Aorta (tissue), 5 donors: ENCODE measurements around the gene UPF3A. TPM values are rescaled to one million over a fixed set of nuclear protein-coding genes. Genes with fewer than 3 reads are reported as not detected.
"Not testable (repeated sequence)": the region's sequence is repeated elsewhere in the genome, so short reads cannot be mapped to it uniquely, and the experiment has no call there.

Source experiments
- ATAC-seq: fragments of 200-7000 bp; cut with Tn5 transposase; one replicate; pipeline ENCODE4 v1.9.1; 2022; ENCODE audit warnings: moderate library complexity; ENCODE audit not compliant: low FRiP score
- DNase-seq, 2 donors: peaks; one replicate each; pipeline ENCODE4 v3.0.0-alpha.2; 2020
- H3K27ac ChIP-seq, 2 donors: one replicate each; pipeline ENCODE4 v1.5.1; 2013; ENCODE audit warnings: low read length in 2 of 2, mild to moderate bottlenecking in 2 of 2, moderate library complexity in 2 of 2, control low read depth in 1 of 2, inconsistent platforms in 1 of 2, low read depth in 1 of 2
- H3K27me3 ChIP-seq, 2 donors: one replicate each; pipeline ENCODE4 v1.6.1; 2013; ENCODE audit warnings: control low read depth in 1 of 2, low read length in 1 of 2, mild to moderate bottlenecking in 1 of 2, moderate library complexity in 1 of 2; ENCODE audit not compliant: insufficient read depth in 2 of 2, control insufficient read depth in 1 of 2
- H3K36me3 ChIP-seq, 2 donors: one replicate each; pipeline ENCODE4 v1.6.1; 2013; ENCODE audit warnings: control low read depth in 1 of 2, low read length in 1 of 2, mild to moderate bottlenecking in 1 of 2; ENCODE audit not compliant: insufficient read depth in 2 of 2, control insufficient read depth in 1 of 2
- H3K4me1 ChIP-seq, 2 donors: one replicate each; pipeline ENCODE4 v1.6.1; 2013; ENCODE audit warnings: low read length in 2 of 2, control low read depth in 1 of 2, mild to moderate bottlenecking in 1 of 2, moderate library complexity in 1 of 2; ENCODE audit not compliant: insufficient read depth in 2 of 2, control insufficient read depth in 1 of 2
- H3K4me3 ChIP-seq, 2 donors: one replicate each; pipeline ENCODE4 v1.5.1; 2013; ENCODE audit warnings: low read length in 2 of 2, control low read depth in 1 of 2, mild to moderate bottlenecking in 1 of 2
- H3K9me3 ChIP-seq: one replicate; pipeline ENCODE4 v1.6.1; 2013; ENCODE audit warnings: mild to moderate bottlenecking, low read length; ENCODE audit not compliant: control insufficient read depth
- WGBS, 2 donors: extraction: QIAGEN DNeasy Blood & Tissue Kit; methylation state at CpG; one replicate each; pipeline ENCODE4 v1.1.7; 2013; 5-methylcytosine and 5-hydroxymethylcytosine counted together
- intact Hi-C, 2 donors: fragments of 100-400 bp; cut with DNase I; formaldehyde crosslinking; loops; one replicate each; pipeline versions ENCODE4 v1.14.2 to v1.15.0; 2022
- polyA plus RNA-seq, 2 donors: library from polyadenylated mRNA; stranded (reverse); fragments of 200-250 nt; gene quantifications; one replicate each; pipeline ENCODE4 v1.2.3, GENCODE V29; 2013
- total RNA-seq, 2 donors: library from RNA; stranded (reverse); fragmentation: NEBNext Ultra II Directional; extraction: Animal tissue kit (Norgen Biotek cat#: 25700); gene quantifications; one replicate each; pipeline ENCODE4 v1.2.1, GENCODE V29; 2021
- donor health status: healthy with polysubstance abuse.
- donor health status: Bipolar disorder and iron deficiency.
- donor health status: DM: no; HTN: no; CAD: no.
- donor health status: DM: no; HTN: no; CAD: no.
- donor health status: DM: yes; HTN: yes; CAD: no.

Gene UPF3A
- total and polyA plus RNA-seq, 4 donors: 40.5 to 110 (median 59.3) TPM

- Histone ChIP-seq H3K27ac (no peak overlapping the region), H3K9me3 (no peaks in the 10 kb centered on the region), H3K36me3 (peaks cover 7 to 23% of the 10 kb centered on the region in 2 donors), H3K4me3 (no peak overlapping the region), H3K27me3 (no peaks in the 10 kb centered on the region), H3K4me1 (no peaks in the 10 kb centered on the region)
- WGBS, 2 donors: 92 to 95% methylated on average over 1 of the region's 1 CpG
- ATAC-seq (no peak), DNase-seq (no peak)
- intact Hi-C loops: no loop called here
Measured at GRCh38 chr13:114328595-114328994, 47.2 kb downstream of the UPF3A start.

DNA sequence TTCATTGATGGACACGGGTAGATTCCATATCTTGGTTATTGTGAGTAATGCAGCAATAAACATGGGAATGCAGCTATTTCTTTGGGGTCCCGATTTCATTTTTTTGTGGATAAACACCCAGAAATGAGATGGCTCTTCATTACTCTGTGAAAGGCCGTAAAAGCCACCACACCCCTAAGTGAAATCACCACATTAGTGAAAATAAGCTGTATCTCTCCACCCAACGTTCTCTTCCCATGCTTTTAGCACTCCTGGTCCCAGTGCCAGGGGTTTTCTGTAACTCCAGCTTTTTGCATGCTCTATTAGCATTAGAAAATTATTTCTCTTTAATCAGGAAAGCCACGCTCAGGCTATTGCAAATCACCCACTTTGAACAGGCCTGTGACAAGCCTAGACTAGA lies 48.7 kb downstream of the UPF3A start:
- ATAC-seq (no peak), DNase-seq (no peak)
- WGBS, 2 donors: 88 to 91% methylated on average over 5 of the region's 5 CpGs
- intact Hi-C loops: no loop called here
- Histone ChIP-seq H3K4me3 (no peak overlapping the region), H3K4me1 (no peaks in the 10 kb centered on the region), H3K36me3 (peaks cover 0 to 11% of the 10 kb centered on the region in 2 donors), H3K27me3 (no peaks in the 10 kb centered on the region), H3K27ac (no peak overlapping the region), H3K9me3 (no peaks in the 10 kb centered on the region)

- intact Hi-C loops, H3K9me3 ChIP-seq, DNase-seq, H3K27me3 ChIP-seq, H3K4me1 ChIP-seq, H3K27ac ChIP-seq, H3K4me3 ChIP-seq, H3K36me3 ChIP-seq, ATAC-seq: not testable (repeated sequence)
- WGBS, 2 donors: 66 to 77% methylated on average over 3 of the region's 3 CpGs
Measured at GRCh38 chr13:114333881-114334280, 52.5 kb downstream of the UPF3A start.

GRCh38 chr13:114334305-114335053 lies 53.1 kb downstream of the UPF3A start:
- ATAC-seq: no peak
- H3K27ac ChIP-seq: no peak overlapping the region
- 66 to 68% methylated on average over 5 of the region's 5 CpGs for WGBS, 2 donors
- DNase-seq: no peak
- intact Hi-C loops: no loop called here
- H3K4me3 ChIP-seq: no peak overlapping the region
- H3K9me3 ChIP-seq: no peaks in the 10 kb centered on the region
- H3K4me1 ChIP-seq: no peaks in the 10 kb centered on the region
- H3K36me3 ChIP-seq: peaks cover 0 to 2% of the 10 kb centered on the region in 2 donors
- no peaks in the 10 kb centered on the region for H3K27me3 ChIP-seq

- H3K9me3 ChIP-seq, H3K27me3 ChIP-seq, H3K4me1 ChIP-seq, DNase-seq, H3K27ac ChIP-seq, H3K36me3 ChIP-seq, H3K4me3 ChIP-seq, ATAC-seq, intact Hi-C loops: not testable (repeated sequence)
- WGBS, 2 donors: 71 to 72% methylated on average over 1 of the region's 1 CpG
Measured at GRCh38 chr13:114336457-114336856, 55.1 kb downstream of the UPF3A start.

DNA sequence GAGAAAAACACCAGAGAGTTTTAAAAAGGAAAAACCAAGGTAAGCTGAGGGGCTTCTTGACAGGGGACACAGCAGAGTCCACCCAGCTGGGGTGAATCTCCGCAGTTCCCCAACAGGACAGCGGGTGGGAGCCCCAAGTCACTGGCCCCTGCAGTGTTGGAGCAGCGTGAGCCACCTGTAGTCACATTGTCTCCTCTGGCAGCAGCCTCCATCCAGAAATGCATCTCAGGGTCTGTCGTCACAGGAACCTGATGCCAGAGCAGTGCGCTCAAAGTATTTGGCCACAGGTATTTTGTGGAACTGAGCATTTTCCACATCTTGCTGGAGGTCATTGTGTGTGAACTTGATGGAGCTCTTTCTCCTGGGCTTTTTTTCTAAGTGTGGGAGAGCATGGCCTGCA lies 57.6 kb downstream of the UPF3A start:
- Histone ChIP-seq H3K9me3 (no peaks in the 10 kb centered on the region), H3K36me3 (no peaks in the 10 kb centered on the region), H3K4me1 (no peaks in the 10 kb centered on the region), H3K4me3 (no peak overlapping the region), H3K27me3 (no peaks in the 10 kb centered on the region), H3K27ac (no peak overlapping the region)
- intact Hi-C loops: no loop called here
- ATAC-seq: no peak
- 89 to 91% methylated on average over 5 of the region's 5 CpGs for WGBS, 2 donors
- no peak for DNase-seq

DNA sequence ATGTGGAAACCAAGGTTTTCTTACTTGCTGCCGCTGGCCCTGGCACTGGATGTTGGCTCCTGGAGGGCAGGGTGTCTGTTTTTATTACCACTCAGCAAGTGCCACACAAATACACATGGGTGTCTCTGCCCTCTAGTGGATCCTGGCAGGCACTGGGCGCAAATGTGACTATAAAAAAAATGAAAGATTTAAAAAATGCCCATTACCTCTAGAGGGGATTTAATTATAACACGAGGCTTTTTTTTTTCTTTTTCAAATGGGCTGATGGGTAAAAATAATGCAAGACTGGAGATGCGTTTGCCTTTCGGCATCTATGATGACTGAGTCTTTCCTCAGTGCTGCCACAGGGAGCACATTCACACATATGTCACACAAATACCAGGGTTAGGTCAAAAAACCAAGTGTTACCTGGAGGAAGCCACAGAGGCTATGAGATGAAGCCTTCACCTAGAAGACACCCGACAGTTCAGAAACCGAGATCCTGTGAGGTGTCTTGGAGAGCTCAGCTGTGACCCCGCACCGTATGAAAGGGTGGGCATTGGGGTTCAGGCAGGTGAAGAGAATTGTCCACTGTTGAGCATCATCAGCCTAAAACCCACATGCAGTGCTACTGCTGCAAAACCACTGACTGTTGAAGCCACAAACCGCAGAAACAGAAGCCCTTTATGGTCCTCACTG lies 58.6 kb downstream of the UPF3A start:
- no peaks in the 10 kb centered on the region for H3K9me3 ChIP-seq
- WGBS, 2 donors: 46 to 51% methylated on average over 10 of the region's 10 CpGs
- ATAC-seq: no peak
- H3K27me3 ChIP-seq: no peaks in the 10 kb centered on the region
- H3K27ac ChIP-seq: no peak overlapping the region
- no peaks in the 10 kb centered on the region for H3K4me1 ChIP-seq
- H3K36me3 ChIP-seq: no peaks in the 10 kb centered on the region
- no peak for DNase-seq
- no peak overlapping the region for H3K4me3 ChIP-seq
- intact Hi-C loops: no loop called here

GRCh38 chr13:114341003-114341777 lies 59.8 kb downstream of the UPF3A start:
- 68 to 70% methylated on average over 14 of the region's 14 CpGs for WGBS, 2 donors
- no peak overlapping the region for H3K4me3 ChIP-seq
- no peaks in the 10 kb centered on the region for H3K9me3 ChIP-seq
- no peaks in the 10 kb centered on the region for H3K36me3 ChIP-seq
- ATAC-seq: no peak
- no peaks in the 10 kb centered on the region for H3K4me1 ChIP-seq
- no peak for DNase-seq
- H3K27ac ChIP-seq: no peak overlapping the region
- intact Hi-C loops: no loop called here
- H3K27me3 ChIP-seq: no peaks in the 10 kb centered on the region
